GM19455 (cell line): ENCODE measurements around the gene ARL4C.

Experiments used
- ATAC-seq: cut with Tn5 transposase; IDR thresholded peaks from one replicate; pipeline ENCODE4 v1.9.1; 2021; ENCODE audit not compliant: unreplicated experiment

Gene ARL4C

DNA sequence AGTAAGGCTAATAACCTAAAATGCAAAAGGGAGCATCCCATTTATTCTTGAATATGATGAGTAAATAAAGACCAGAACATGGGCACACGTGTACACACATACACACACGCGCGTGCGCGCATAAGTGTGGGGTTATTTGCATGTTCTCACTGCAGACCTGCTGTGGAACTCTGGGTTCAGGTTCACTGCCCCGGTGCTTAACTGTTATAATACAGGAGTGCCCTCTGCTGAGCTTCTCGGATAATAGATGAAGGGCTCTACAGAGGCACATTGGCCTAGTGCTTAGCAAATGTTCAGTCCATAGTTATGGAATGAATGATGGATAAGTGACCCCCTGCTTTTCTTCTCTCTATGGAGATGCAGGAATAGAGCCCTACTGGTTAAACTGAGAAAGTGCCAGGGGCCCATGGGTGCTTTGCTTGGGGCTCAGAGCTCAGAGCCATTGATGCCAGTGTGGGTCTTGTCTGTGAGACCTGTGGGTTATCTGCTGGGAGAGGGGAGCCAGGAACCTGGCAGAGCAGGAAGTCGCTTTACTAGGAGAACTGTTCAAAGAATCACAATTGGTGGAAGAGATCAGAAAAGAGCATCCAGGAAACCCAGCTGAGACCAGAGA lies 3.6 kb upstream of the ARL4C start:
- ATAC-seq, result peak; percentile 36

DNA sequence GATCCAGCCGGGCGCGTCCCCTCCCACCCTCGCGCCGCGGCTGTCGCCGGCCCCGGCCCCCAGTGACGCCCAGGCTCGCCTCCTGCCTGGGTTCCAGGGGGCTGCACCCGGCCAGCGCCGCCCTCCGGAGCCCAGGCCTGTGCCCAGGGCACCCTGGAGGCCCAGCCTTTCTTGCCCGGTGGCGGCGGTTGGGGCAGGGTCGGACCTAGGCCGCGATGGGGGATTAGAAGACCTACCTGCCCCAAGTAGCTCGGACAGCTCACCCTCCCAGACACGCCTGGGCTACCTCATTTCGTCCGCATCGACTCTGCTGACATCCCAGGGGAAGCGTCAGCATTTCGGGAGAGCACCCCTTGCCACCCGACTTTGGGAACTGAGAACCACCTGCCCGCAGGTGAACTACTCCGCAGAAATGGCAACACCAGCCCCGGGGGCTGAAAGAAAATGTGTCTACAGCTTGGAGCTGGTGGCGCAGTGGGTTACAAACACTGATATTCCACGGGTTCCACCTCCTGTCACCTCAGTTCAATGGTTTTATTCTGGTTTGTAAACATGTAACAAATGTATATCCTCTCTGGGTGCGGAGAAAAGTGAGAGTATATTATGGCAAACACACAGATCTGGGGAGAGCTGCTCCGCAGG lies 834 bp upstream of the ARL4C start:
- no peak for ATAC-seq

DNA sequence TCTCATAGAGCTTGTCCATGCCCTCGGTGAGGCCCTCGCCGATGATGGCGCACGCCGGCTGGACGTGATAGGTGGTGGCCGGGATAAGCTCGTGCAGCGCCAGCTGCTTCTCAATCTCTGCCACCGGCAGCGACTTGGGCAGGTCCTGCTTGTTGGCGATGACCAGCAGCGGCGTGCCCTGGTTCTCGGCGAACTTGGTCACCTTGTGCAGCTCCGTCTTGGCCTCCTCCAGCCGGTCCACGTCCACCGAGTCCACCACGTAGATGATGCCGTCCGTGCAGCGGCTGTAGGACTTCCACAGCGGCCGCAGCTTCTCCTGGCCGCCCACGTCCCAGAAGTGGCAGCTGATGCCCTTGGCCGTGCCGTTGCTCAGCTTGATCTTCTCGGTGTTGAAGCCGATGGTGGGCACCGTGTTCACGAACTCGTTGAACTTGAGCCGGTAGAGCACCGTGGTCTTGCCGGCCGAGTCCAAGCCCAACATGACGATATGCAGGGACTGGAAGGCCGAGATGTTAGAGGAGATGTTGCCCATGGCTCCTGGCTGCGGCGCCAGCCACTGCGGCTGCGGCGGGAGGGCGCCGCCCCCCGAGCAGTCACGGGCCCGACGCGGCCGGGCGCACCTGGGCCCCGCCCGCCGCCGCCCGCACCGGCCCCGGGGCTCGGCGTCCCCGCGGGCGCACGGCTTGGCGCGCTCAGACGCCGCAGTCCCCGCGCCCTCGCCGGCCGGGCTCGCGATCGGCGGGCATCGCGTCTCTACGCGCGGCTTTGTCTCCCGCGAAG lies 636 bp downstream of the ARL4C start:
- peak; percentile 63 for ATAC-seq

DNA sequence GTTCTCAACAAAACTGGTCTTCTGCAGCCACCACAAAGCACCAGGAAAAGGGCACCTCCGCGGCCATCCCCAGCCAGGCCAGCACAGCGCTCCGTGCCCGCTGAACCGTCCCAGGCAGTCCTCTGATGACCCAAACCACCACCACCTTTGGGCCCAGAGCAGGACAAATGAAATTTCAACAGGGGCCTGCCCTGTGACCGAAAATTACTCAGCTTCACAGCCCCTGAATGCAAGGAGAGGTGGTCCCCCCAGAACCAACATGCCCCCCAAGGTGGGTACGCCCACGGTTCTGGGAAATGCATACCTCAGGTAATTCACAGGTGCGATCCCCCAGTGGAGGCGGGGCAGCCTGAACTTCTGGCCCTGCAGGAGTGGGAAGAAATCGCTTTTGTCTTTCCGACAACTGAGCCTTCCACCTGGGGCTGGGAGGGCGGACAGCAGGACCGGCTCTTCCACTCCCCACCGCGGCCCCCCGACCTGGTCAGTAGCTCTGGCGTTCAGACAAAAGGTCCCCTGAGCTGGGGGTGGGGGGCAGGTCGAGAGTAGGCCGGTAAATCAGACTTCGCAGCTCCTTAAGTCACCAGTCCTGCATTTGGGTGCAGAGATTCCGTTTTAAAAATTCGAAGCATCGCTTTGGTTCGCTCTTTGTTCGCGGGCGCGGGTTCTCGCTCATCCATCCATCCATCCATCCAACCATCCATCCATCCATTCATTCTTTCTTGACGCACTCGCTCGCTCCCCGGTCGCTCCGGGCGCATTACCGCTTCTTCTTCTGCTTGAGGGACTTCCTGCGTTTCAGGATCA lies 1.4 kb downstream of the ARL4C start:
- no peak for ATAC-seq

DNA sequence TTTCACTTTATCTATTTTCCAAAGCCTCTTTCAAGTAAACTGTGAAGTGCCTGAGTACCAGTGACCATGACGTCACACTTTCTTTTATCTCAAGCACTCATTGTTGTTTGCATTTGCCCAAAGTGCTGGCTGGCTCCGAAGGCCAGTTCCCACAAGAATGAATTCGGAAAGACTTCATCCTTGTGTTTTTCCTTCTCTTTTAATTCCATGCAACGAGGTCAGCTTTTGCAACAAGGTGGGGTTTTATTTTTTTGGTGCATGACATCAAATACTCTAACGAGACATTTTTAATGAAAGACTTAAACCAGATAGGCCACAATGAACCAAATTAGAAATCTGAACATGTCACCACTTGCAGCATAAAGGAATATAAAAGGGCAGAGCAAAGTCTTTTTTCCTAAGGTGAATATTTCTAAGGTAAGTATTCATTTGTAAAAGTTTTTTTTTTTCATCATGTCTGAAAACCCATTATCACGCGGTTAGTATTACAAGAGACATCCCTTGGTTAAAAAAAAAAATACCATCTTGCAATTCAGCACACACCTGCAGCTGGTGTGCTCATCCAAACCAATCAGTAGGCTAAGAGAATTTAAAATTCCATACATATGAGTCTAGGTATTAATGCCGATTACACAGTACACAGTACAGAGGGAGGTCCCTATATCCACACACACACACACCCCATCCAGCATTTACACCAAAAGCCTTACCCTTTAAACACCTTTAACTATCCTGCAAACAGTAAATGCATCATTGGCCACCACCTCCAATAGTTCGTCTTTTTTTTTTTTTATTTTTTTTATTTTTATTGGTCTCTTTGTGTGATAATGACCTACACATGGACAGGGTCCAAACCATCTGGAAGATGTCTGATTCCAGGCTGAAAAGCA lies 2.3 kb downstream of the ARL4C start:
- no peak for ATAC-seq

DNA sequence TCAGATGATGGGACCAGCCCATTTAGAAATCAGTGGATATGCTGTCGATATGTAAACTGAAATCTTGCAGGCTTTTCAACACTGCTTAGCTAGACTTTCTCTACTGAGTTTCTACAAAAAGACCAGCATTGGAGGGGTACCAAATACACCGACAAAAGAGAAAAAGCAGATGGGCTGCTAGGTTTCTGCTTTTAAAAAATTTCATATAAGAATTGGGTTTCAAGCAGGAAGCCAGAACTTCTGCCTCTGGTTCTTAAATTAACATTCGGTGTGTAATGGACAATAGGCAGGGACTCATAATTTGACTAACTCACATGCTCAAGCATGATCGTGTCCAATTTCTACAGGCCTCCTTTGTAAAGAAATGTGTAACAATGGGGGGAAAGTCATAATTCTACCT lies 3.1 kb downstream of the ARL4C start:
- ATAC-seq, result no peak

DNA sequence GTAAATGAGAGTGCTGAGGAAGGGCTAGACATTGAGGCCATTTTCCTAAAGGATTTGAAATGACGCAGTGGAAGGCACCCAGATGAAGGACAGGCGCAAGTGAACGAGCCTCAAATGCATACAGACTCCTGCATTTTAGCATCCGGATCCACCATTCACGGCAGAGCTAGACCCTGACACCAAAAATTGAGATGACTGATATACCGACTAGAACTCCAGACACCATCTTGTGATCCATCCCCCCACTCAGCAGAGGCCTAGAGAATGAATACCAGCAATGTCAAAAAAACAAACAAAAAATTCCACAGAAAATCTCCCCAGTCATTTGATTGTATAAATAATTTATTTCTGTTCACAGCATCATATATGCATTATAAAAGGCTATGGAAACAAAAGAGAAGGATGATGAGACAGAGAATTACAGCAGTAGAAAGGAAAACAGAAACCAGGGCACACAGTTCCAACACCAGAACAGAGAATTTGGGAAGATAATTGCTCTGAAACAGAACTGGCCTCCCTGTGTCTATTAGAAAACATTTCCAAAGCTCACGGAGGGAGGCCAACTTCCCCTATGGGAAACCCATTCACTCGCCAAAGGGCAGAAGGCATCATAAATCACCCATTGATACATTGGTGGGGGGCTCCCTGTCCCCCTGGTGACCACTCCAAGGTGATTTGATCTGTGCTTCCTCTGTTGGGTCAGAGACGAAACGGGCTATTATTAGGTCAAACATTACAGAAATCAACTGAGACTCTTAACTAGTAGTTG lies 4.0 kb downstream of the ARL4C start:
- ATAC-seq, result no peak

DNA sequence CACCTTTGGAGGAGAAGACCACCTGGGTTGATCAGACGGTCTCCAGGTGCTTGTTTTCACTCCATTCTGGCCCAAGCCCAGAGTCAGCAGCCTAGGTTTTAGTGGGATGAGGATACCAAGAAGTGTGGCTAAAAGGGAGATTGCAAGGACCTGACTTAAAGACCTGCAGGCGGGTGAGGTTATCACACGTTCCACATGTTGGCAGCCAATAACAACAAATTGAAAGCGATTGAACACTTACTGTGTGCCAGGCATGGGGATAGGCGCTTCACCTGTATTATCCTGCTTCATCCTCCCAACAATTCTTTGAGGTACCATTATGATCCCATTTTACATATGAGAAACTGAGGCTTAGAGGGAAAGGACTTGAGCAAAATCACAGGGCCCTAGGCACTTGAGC lies 5.0 kb downstream of the ARL4C start:
- no peak for ATAC-seq

DNA sequence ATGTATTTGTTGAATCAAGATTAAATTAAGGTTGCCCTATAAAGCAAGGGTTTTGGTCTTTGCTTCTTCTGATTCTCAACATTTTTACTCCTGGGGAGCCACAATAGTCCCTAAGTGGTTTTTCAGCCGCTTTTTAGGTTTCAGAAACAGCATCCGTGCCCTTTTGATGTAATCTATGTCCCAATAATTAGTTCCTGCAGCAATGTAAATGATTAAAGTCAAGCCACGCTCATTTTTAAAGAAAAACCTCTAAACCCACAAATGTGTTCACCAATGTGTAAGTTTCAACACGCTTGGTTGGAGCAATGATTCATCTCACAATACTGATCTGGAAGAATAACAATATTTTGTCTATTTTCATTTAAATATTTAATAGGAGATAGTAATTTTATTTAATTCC lies 5.6 kb downstream of the ARL4C start:
- ATAC-seq, result no peak

DNA sequence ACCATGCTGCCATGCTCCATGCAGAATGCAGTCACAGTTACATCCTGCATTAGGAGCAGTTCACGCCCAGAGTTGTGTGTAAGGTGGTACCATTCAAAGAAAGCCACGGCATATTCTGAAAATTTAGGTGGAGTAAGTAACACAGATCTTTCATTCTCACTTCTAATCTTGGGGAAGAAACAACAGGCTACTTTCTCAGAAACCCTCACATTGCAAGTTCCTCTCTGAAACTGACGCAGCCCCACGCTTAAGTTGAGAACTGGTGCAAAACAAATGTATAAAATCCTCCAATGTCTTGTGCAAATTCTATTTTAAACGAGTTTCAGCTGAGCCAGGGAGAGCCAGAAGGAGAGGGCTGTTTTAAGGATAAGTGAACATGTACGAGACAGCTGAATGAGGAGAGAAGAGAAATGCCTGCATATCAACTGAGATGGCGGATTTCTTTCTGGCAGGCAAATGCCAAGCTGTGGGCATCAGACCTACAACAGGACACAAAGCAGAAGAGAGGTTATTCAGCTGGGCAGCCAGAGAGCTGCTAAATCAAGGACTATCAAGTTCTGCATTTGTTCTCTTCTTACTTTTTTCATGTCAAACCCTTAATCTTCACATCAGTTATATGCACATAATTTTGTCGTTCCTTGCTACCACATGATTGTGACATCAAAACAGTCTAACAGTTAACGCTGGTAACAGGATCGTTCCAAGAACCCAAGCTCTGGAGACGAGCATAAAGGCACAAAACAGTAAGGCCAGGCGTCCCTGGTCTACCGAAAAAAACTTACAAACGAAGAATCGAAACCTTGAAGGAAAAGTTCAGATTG lies 6.4 kb downstream of the ARL4C start:
- peak; percentile 48 for ATAC-seq

DNA sequence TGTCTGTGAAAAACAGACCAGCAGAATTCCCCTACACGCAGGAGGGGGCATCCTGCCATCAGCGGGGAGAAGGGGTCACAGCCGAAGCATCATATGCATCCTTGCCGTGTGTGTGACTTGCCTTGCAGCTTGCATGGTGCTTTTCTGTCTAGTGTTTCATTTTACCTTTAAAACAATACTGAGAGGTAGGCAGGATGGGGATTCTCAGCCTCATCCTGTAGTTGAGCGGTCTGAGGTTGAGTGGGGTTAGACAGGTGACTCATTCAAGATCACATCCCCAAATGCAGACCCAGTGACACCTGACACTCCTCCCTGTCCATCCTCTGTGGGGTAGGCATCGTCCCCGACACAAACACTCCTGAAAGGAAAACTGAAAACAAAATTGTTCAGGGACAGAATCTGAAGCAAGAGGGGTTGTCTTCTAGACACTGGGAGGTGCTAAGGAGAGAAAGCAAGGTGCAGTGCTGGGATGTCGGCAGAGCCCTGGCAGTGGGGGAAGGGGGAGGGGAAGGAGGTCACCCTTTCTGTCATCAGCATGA lies 7.9 kb downstream of the ARL4C start:
- peak; percentile 70 for ATAC-seq

DNA sequence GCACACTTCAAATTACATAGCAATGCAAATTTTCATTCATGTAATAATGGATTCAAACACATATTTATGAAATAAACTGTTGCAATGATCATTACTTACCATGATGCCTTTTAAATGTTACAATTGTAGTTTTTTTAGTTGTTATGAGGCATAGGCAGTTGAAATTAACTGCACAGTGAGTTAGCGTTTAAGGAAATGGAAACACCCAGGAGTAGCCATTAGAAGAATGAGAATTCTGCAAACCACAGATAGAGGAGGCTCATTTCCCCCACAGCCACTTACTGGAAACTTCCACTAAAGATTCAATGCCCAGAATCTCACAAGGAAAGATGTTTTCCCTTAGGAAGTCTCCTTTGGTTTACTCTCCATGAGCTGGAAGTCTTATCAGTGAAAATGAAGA lies 8.4 kb downstream of the ARL4C start:
- no peak for ATAC-seq

DNA sequence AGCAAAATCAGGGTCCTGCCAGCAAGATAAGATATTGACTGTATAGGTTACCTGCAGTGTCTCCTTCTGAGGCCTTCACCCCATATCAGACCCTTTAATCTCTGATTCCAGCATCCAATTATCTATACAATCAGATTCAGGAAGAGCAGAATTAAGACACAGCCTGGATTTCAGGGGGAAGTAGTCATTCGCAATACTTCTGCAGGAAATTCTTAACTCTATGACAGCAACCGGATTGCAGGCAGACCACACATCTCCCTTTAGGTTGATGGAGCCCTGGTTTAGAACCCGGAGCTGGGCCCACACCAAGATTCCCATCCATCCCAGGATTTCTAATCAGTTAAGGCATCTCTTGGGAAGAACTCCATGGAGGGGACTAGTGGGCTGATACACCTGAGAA lies 9.5 kb downstream of the ARL4C start:
- no peak for ATAC-seq

DNA sequence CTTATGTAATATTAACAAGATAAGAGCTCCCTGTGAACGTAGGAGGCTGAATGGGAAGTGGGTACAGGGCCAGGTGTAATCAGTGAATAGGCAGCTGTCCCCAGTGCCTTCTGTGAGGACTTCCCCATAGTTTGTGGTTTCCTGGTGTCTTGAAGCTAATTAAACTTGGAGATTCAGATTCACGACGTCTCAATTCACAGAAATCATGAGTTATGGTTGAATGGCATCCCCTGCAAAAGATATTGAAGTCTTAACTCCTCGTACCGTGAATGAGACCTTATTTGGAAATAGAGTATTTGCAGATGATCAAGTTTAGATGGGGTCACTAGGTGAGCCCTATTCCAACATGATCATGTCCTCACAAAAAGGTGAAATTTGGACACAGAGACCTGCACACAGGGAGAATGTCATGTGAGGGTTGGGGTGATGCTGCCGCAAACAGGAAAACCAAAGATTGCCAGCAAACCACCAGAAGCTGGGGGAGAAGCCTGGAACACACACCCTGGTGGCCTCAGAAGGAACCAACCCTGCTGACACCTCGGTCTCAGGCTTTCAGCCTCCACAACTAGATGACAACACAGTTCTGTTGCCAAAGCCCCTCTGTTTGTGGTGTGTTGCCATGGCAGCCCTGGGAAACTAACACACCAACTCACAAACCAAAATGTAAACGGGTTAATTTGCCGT lies 13.2 kb downstream of the ARL4C start:
- peak; percentile 72 for ATAC-seq

DNA sequence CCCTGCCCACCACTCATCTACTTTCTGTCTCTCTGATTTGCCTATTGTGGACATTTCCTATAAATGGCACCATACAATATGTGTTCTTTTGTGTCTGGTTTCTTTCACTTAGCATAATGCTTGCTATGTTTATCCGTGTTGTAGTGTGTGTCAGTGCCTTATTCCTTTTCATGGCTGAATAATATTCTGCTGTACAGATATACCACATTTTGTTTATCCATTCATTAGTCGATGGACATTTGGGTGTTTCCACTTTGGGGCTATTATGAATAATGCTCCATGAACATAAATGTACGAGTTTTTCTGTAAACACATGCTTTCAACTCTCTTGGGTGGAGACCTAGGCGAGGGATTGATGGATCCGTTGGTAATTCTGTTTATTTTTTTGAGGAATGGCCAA lies 15.6 kb downstream of the ARL4C start:
- ATAC-seq, result no peak

DNA sequence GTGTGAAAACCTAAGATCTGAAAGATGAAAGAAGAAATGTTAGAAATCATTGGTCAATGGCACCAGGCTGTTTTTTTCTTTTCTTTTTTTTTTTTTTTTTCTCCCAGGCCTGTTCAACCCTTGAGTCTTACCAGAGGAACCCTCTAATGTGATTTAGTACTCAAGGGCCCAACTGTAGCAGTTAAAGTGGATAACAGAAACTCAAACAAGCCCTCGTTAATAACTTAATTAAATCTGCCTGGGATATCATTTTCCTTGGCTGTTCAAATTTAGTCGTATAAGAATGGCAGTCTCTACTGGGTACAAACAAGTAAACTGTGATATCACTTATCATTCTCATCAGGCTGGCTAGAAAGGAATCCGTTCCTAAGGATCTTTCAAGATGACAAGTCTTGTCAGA lies 16.5 kb downstream of the ARL4C start:
- ATAC-seq, result no peak

DNA sequence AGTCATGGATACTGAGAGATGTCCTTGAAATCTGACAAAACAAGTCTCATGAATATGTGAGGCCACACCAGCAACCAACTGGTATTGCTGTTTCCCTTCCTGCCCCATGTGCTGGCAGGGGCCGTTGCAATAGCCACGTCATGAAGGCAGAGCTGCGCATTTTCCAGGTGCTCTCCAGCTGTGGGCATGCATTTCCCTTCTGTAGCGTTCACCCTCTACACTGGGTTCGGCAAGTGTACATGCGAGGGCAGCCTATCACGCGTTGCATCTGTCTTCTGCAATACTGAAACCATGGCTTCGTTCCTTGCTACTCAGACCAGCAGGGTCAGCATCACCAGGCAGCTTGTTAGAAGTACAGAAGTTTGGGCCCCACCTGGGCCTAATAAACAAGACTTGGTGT lies 17.4 kb downstream of the ARL4C start:
- ATAC-seq, result no peak
